T1000 (cell line): ENCODE measurements around the gene S100PBP.

ENCODE experiments used
- DNase-seq: peaks from one replicate; lab custom pipeline; 2025; ENCODE audit warnings: mixed read lengths; lab: John Stamatoyannopoulos, UW

S100PBP gene

GRCh38 chr1:32870615-32871363 is 53.3 kb downstream of the S100PBP start, which contains the start of gene FNDC5:
Gene FNDC5, minus strand, starts transcription at chr1:32870912.
- no peak for DNase-seq

- DNase-seq = no peak
Measured at GRCh38 chr1:32871364-32872191, 54.1 kb downstream of the S100PBP start.

GRCh38 chr1:32872192-32872460 is 54.7 kb downstream of the S100PBP start:
- DNase-seq = no peak

- DNase-seq = no peak
Measured at GRCh38 chr1:32873484-32873883, 56.0 kb downstream of the S100PBP start.

GRCh38 chr1:32874860-32875752 is 57.7 kb downstream of the S100PBP start:
- no peak for DNase-seq

- DNase-seq = peak; percentile 50
Measured at GRCh38 chr1:32876341-32877210, 59.1 kb downstream of the S100PBP start.

GRCh38 chr1:32877211-32878110 is 60.0 kb downstream of the S100PBP start:
- no peak for DNase-seq

- no peak for DNase-seq
Measured at GRCh38 chr1:32878183-32878582, 60.7 kb downstream of the S100PBP start.

- DNase-seq = no peak
Measured at GRCh38 chr1:32878637-32879041, 61.2 kb downstream of the S100PBP start.

- no peak for DNase-seq
Measured at GRCh38 chr1:32881291-32881690, 63.8 kb downstream of the S100PBP start.

GRCh38 chr1:32881871-32882850 is 64.7 kb downstream of the S100PBP start:
- DNase-seq = no peak

- DNase-seq = no peak
Measured at GRCh38 chr1:32883338-32884031, 66.0 kb downstream of the S100PBP start.

GRCh38 chr1:32884032-32884372 is 66.5 kb downstream of the S100PBP start:
- DNase-seq = no peak

GRCh38 chr1:32884726-32885125 is 67.3 kb downstream of the S100PBP start:
- DNase-seq = no peak

- DNase-seq = no peak
Measured at GRCh38 chr1:32885676-32886003, 68.2 kb downstream of the S100PBP start.

GRCh38 chr1:32886004-32886827 is 68.8 kb downstream of the S100PBP start, which contains the start of gene HPCA:
Gene HPCA, plus strand, starts transcription at chr1:32886491. Its CDS starts 2,408 bp downstream, at chr1:32888899.
- no peak for DNase-seq

GRCh38 chr1:32886828-32887414 is 69.5 kb downstream of the S100PBP start:
- no peak for DNase-seq
